IMR-90 (cell line): ENCODE results near the gene SEC16A. TPM values are rescaled to one million over a fixed set of nuclear protein-coding genes. Genes with fewer than 3 reads are reported as not detected.

Experiments
- ATAC-seq: fragments of 200-7000 bp; cut with Tn5 transposase; 2 replicates; pipeline ENCODE4 v1.9.1; 2020; ENCODE audit warnings: low read depth, mild to moderate bottlenecking, moderate library complexity
- BruUV-seq: library from RNA; stranded (reverse); fragments of 400-500 nt; replicated peaks from 2 replicates; lab custom pipeline; 2021; lab: Mats Ljungman, UMichigan
- CTCF ChIA-PET: fragments of 300-600 bp; formaldehyde crosslinking; extraction: SDS; loops from one replicate; lab custom pipeline; 2021; ENCODE audit warnings: antibody characterized with exemption; lab: Yijun Ruan, JAX
- POLR2A ChIA-PET: fragments of 300-600 bp; sonication (Branson Sonifier 250); formaldehyde crosslinking; loops from one replicate; lab custom pipeline; 2022; ENCODE audit warnings: antibody characterized with exemption; ENCODE audit not compliant: unreplicated experiment; lab: Charles Lee
- DNase-seq: peaks from one replicate; pipeline ENCODE4 v3.0.0; 2013
- H2AFZ ChIP-seq: replicated peaks from 2 replicates; pipeline ENCODE3; 2013; ENCODE audit warnings: low read length, mild to moderate bottlenecking; ENCODE audit not compliant: poor library complexity
- H2AK5ac ChIP-seq: 2 replicates; pipeline ENCODE4 v1.6.1; 2013; ENCODE audit warnings: low read depth, low read length, inconsistent platforms
- H2AK9ac ChIP-seq: replicated peaks from 2 replicates; pipeline ENCODE3; 2013; ENCODE audit warnings: mild to moderate bottlenecking, low read depth, low read length, moderate library complexity; ENCODE audit not compliant: poor library complexity
- H2BK120ac ChIP-seq: 2 replicates; pipeline ENCODE4 v1.6.1; 2013; ENCODE audit warnings: low read depth, low read length, inconsistent platforms
- H2BK15ac ChIP-seq: 3 replicates; pipeline ENCODE4 v1.6.1; 2013; ENCODE audit warnings: low read depth, low read length, inconsistent platforms
- H2BK20ac ChIP-seq: 2 replicates; pipeline ENCODE4 v1.6.1; 2013; ENCODE audit warnings: low read depth, mild to moderate bottlenecking, inconsistent platforms, low read length, moderate library complexity
- H2BK5ac ChIP-seq: 2 replicates; pipeline ENCODE4 v1.6.1; 2013; ENCODE audit warnings: mild to moderate bottlenecking, low read depth, low read length, inconsistent platforms; ENCODE audit not compliant: poor library complexity, severe bottlenecking
- H3K14ac ChIP-seq: replicated peaks from 2 replicates; pipeline ENCODE4 v1.6.1; 2013; ENCODE audit warnings: low read depth, low read length, inconsistent platforms
- H3K18ac ChIP-seq: 2 replicates; pipeline ENCODE4 v1.6.1; 2013; ENCODE audit warnings: low read depth, low read length, control low read depth
- H3K23ac ChIP-seq: 2 replicates; pipeline ENCODE4 v1.6.1; 2013; ENCODE audit warnings: low read depth, low read length, inconsistent platforms
- H3K27ac ChIP-seq: 2 replicates; pipeline ENCODE4 v1.5.1; 2013; ENCODE audit warnings: mild to moderate bottlenecking, control low read depth, low read length; ENCODE audit not compliant: insufficient read depth
- H3K27me3 ChIP-seq: 2 replicates; pipeline ENCODE4 v1.6.1; 2013; ENCODE audit warnings: low read length; ENCODE audit not compliant: control insufficient read depth, insufficient read depth
- H3K36me3 ChIP-seq: 2 replicates; pipeline ENCODE4 v1.6.1; 2013; ENCODE audit warnings: low read length, mixed read lengths; ENCODE audit not compliant: control insufficient read depth, insufficient read depth
- H3K4ac ChIP-seq: 2 replicates; pipeline ENCODE4 v1.6.1; 2013; ENCODE audit warnings: low read depth, low read length, inconsistent platforms
- H3K4me1 ChIP-seq: 2 replicates; pipeline ENCODE4 v1.6.1; 2013; ENCODE audit warnings: low read length, mixed read lengths; ENCODE audit not compliant: control insufficient read depth, insufficient read depth
- H3K4me2 ChIP-seq: 2 replicates; pipeline ENCODE4 v1.6.1; 2013; ENCODE audit warnings: low read depth, mild to moderate bottlenecking, control low read depth, low read length, moderate library complexity
- H3K4me3 ChIP-seq: 2 replicates; pipeline ENCODE4 v1.5.1; 2013; ENCODE audit warnings: low read depth, mild to moderate bottlenecking, control low read depth, low read length, moderate library complexity; ENCODE audit not compliant: insufficient read depth
- H3K56ac ChIP-seq: 2 replicates; pipeline ENCODE4 v1.6.1; 2013; ENCODE audit warnings: low read length, inconsistent platforms; ENCODE audit not compliant: insufficient read depth; ENCODE audit errors: extremely low read depth
- H3K79me1 ChIP-seq, 2 experiments: 2 replicates each; pipeline ENCODE4 v1.6.1; 2013; ENCODE audit warnings: low read length in 2 of 2, inconsistent platforms in 1 of 2, low read depth in 1 of 2
- H3K9ac ChIP-seq: 2 replicates; pipeline ENCODE4 v1.6.1; 2013; ENCODE audit warnings: low read depth, low read length, control low read depth
- H3K9me1 ChIP-seq: 2 replicates; pipeline ENCODE4 v1.6.1; 2013; ENCODE audit warnings: low read length, inconsistent platforms; ENCODE audit not compliant: insufficient read depth
- H3K9me3 ChIP-seq: 2 replicates; pipeline ENCODE4 v1.6.1; 2013; ENCODE audit warnings: low read length; ENCODE audit not compliant: control insufficient read depth, insufficient read depth
- H4K20me1 ChIP-seq: 2 replicates; pipeline ENCODE4 v1.6.1; 2013; ENCODE audit warnings: low read length, inconsistent platforms; ENCODE audit not compliant: insufficient read depth
- H4K5ac ChIP-seq: 2 replicates; pipeline ENCODE4 v1.6.1; 2013; ENCODE audit warnings: mild to moderate bottlenecking, low read depth, low read length, control low read depth
- H4K8ac ChIP-seq, 2 experiments: 2 replicates each; pipeline ENCODE4 v1.6.1; 2013; ENCODE audit warnings: low read depth in 2 of 2, low read length in 2 of 2, control low read depth in 1 of 2, inconsistent platforms in 1 of 2
- H4K91ac ChIP-seq: 2 replicates; pipeline ENCODE4 v1.6.1; 2013; ENCODE audit warnings: low read depth, low read length, inconsistent platforms; ENCODE audit not compliant: insufficient read depth
- CEBPB ChIP-seq: IDR thresholded peaks from 2 replicates; pipeline ENCODE4 v1.6.1; 2012; ENCODE audit warnings: low read depth, low read length, improper control_type of control experiment
- MAFK ChIP-seq: IDR thresholded peaks from 2 replicates; pipeline ENCODE4 v1.6.1; 2012; ENCODE audit warnings: low read depth, low read length, improper control_type of control experiment
- MXI1 ChIP-seq: IDR thresholded peaks from 2 replicates; pipeline ENCODE4 v1.6.1; 2012; ENCODE audit warnings: low read depth, mild to moderate bottlenecking, low read length, moderate library complexity, borderline replicate concordance
- WGBS, 2 experiments: methylation state at CpG; one replicate each; pipeline versions ENCODE4 v1.1.5 to v1.1.7; 2013; ENCODE audit warnings: missing lambda C conversion rate in 2 of 2; ENCODE audit not compliant: insufficient read length in 1 of 2; ENCODE audit errors: extremely low coverage in 2 of 2; 5-methylcytosine and 5-hydroxymethylcytosine counted together
- dilution Hi-C: fragments of 300-500 bp; cut with HindIII; formaldehyde crosslinking; loops from one replicate; pipeline ENCODE4 v1.14.3; 2018; ENCODE audit warnings: low sequenced_read_pairs; ENCODE audit not compliant: unreplicated experiment
- in situ Hi-C: fragments of 300-500 bp; cut with MboI; formaldehyde crosslinking; loops from 3 replicates; pipeline ENCODE4 v1.14.3; 2019; ENCODE audit warnings: low sequenced_read_pairs, inconsistent platforms, mixed read lengths
- intact Hi-C: fragments of 100-400 bp; cut with micrococcal nuclease; formaldehyde crosslinking; loops from 2 replicates; pipeline ENCODE4 v1.10.0; 2022
- polyA plus RNA-seq, 3 experiments: library from polyadenylated mRNA; depleted of rRNA; stranded (reverse); fragments of >200 nt; gene quantifications; 2 replicates each; pipeline ENCODE4 v1.2.3, GENCODE V29; 2012; ENCODE audit warnings: low replicate concordance in 1 of 3
- total RNA-seq: library from RNA; depleted of rRNA; stranded (reverse); fragments of >200 nt; gene quantifications from 2 replicates; pipeline ENCODE4 v1.2.3, GENCODE V29; 2012
- TF ChIP-seq, protein P1 (sequence below): fragments of 150-350 bp; IDR thresholded peaks from 2 replicates; pipeline ENCODE4 v1.6.1; 2016; ENCODE audit warnings: low read depth, mild to moderate bottlenecking, low read length, moderate library complexity, borderline replicate concordance

Gene SEC16A
- total and polyA plus RNA-seq, 2 of the 4 experiments (the other 2 are of a cell fraction) = 12.2 to 48.1 TPM

GRCh38 chr9:136399176-136400037 lies 83.4 kb downstream of the SEC16A start:
- Histone ChIP-seq H2AK9ac (peak overlapping the region; percentile 95), H3K9ac (peak overlapping the region; percentile 82), H2BK5ac (no peak overlapping the region), H3K18ac (no peak overlapping the region), H4K8ac (peak overlapping the region; percentile 67 to 92; a peak in 2 of 4 replicates), H4K5ac (no peak overlapping the region), H2BK15ac (no peak overlapping the region), H3K14ac (peak overlapping the region; percentile 34; the same call in 1 of the 2 replicates), H2AK5ac (peak overlapping the region; percentile 66), H2BK120ac (no peak overlapping the region), H3K9me1 (no peaks in the 10 kb centered on the region), H2BK20ac (no peak overlapping the region), H3K4me3 (peak overlapping the region; percentile 76), H3K79me1 (peaks cover 20 to 30% of the 10 kb centered on the region in 2 experiments), H4K91ac (peak overlapping the region; percentile 65; the same call in 1 of the 2 replicates), H3K27me3 (no peaks in the 10 kb centered on the region), H3K4ac (peak overlapping the region; percentile 38), H2AFZ (peak overlapping the region; percentile 98), H3K23ac (peak overlapping the region; percentile 90; the same call in 1 of the 2 replicates), H3K9me3 (no peaks in the 10 kb centered on the region), H4K20me1 (peaks cover 16% of the 10 kb centered on the region), H3K4me2 (peak overlapping the region; percentile 100), H3K56ac (no peak overlapping the region), H3K4me1 (peaks cover 9% of the 10 kb centered on the region), H3K36me3 (peaks cover 47% of the 10 kb centered on the region), H3K27ac (peak overlapping the region; percentile 59; the same call in 1 of the 2 replicates)
- 0% methylated on average over 29 of the region's 67 CpGs; no CpG with 5 or more reads in 1 of the 2 experiments for WGBS, 2 experiments
- ATAC-seq (peak; percentile 43), DNase-seq (no peak)
- ChIA-PET POLR2A (no interaction called here), CTCF (no interaction called here)
- TF ChIP-seq MAFK (no peak), CEBPB (no peak), MXI1 (peak; percentile 68; the same call in 1 of the 2 replicates)
- TF ChIP-seq, protein P1, sequence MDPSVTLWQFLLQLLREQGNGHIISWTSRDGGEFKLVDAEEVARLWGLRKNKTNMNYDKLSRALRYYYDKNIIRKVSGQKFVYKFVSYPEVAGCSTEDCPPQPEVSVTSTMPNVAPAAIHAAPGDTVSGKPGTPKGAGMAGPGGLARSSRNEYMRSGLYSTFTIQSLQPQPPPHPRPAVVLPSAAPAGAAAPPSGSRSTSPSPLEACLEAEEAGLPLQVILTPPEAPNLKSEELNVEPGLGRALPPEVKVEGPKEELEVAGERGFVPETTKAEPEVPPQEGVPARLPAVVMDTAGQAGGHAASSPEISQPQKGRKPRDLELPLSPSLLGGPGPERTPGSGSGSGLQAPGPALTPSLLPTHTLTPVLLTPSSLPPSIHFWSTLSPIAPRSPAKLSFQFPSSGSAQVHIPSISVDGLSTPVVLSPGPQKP = no peak
- dilution Hi-C loops (no loop called here), intact Hi-C loops (loop anchor here (1.0 to 5.0 kb wide), 2 partner anchors 72 to 87 kb away; partner anchors contain the start of gene GPSM1), in situ Hi-C loops (loop anchor here (5.0 kb wide), 1 partner anchor 77 kb away; no protein-coding TSS in a partner anchor)
- BruUV-seq = no TSS peak
